GM19193 (cell line): Measurements from ENCODE around the gene SPNS3.

ENCODE experiments used
- POLR2A ChIP-seq: IDR thresholded peaks from 4 replicates; pipeline ENCODE4 v1.6.1; 2011; ENCODE audit not compliant: insufficient read depth, insufficient read length; ENCODE audit errors: extremely low read depth

Gene SPNS3

DNA sequence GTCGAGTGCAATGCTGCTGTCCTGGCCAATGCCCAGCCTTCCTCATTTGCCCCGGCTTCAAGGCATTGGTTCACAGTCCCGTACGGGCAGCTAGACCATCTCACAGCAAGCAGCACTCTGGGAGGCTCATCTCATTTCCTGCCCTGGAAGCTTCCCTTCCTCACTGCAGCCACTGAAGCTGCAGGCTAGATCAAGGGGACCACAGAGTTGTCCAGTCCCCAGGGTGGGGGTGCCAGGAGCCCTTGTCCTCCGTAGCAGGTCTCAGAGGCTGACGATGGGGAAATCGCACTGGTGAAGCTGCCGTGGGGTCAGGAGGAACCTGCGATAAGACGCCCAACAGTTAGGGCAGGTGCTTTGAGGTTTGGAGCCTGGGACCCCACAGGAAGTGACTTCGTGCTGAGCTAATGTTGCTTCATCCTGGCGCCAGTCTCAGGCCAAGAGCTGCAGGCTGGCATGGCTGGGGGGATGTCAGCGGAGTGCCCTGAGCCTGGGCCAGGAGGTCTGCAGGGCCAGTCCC, at the start of gene SPNS3:
Gene SPNS3 (plus strand): TSS at position 426 of the 517 bp plus-strand sequence. CDS start 28 bp downstream, at position 454.
- TF ChIP-seq POLR2A, result no peak

GRCh38 chr17:4386406-4386805, 47.3 kb upstream of the SPNS3 start:
- TF ChIP-seq POLR2A, result no peak

DNA sequence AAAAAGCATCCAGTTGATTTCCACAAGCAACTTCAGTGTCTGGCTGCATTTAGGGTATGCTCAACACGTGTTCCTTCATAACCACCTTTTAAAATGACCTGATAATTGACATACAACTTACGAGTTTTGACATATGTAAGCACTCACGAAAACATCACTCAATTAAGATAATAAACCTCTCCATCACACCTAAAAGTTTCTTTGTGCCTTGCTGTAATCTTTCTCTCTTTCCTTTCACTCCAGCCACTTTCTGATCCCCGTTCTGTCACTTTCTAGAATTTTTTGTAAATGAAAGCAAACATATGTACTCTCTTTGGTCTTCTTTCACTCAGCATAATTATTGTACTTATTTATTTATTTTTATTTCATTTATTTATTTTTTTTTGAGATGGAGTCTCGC, 46.6 kb upstream of the SPNS3 start:
- TF ChIP-seq POLR2A, result no peak

DNA sequence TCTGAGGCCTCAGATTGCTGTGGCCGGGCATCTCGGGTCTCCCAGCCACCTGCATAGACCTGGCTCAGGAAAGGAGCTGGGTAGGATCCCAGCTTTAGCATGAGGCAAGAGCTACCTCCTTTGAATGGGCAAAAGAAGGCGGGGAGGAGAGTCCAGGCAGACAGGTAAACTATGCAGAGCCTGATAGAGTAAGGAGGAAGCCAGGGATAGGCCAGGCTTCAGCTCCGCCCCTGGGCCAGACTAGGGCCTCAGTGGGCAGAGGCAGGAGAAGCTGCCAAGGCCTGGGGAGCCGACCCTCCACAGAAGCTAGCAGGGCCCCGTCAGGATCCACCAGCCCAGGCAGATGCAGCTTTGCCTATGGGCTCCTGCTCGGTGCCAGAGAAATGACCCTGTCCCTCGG, 44.7 kb upstream of the SPNS3 start:
- TF ChIP-seq POLR2A, result no peak

GRCh38 chr17:4393806-4394205, 39.9 kb upstream of the SPNS3 start:
- TF ChIP-seq POLR2A, result no peak

- TF ChIP-seq POLR2A, result no peak
Measured at GRCh38 chr17:4394208-4395110, 39.3 kb upstream of the SPNS3 start.

GRCh38 chr17:4395111-4395478, 38.6 kb upstream of the SPNS3 start:
- no peak for TF ChIP-seq POLR2A

GRCh38 chr17:4397840-4398239, 35.9 kb upstream of the SPNS3 start:
- TF ChIP-seq POLR2A, result no peak

- no peak for TF ChIP-seq POLR2A
Measured at GRCh38 chr17:4405038-4405669, 28.6 kb upstream of the SPNS3 start.

DNA sequence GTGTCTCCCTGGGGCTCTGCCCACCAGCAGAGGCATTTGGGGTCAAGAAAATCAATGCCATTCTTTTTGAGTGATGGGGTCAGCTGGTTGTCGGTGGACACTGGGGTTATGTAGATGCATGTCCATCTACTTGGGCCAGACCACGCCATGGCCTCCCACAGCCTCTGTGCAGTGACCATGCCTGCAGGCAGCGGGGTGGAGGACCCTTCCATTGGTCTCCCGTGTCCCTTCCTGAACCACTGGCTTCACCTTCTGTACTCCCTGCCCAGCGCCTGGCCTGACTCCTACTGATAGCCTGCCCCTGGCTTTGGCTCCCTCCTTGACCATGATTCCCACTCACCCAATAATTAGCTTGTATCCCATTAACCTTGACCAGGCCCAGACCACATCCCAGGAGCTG, 28.0 kb upstream of the SPNS3 start:
- no peak for TF ChIP-seq POLR2A

GRCh38 chr17:4406386-4406785, 27.4 kb upstream of the SPNS3 start:
- TF ChIP-seq POLR2A, result no peak

DNA sequence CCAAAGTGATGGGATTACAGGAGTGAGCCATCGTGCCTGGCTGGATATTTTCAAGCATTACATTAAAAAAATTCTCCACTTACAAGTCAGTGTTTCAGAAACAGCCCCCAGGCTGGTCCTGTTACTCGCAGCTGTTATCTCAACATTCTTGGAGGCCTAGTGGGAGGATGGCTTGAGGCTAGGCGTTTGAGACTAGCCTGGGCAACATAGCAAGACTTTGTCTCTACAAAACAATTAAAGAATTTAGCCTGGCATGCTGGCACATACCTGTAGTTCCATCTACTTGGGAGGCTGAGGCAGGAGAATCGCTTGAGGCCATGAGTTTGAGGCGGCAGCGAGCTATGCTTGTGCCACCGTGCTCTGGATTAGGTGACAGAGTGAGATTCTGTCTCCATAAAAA, 26.5 kb upstream of the SPNS3 start:
- TF ChIP-seq POLR2A, result no peak

DNA sequence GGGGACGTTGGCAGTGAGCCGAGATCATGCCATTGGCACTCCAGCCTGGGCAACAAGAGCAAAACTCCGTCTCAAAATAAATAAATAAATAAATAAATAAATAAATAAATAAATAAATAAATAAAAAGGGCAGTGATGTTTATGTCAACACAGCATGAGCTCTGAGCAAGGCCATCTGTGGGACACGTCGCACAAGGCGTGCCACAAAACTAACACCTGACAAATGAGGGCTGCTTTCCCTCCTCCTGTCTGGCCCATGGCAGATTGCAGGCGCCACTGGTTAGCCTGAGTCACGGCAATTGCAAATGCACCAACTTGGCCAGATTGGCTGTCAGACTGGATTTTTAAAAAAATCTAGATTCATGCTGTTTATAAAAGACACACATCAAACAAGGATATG, 25.9 kb upstream of the SPNS3 start:
- TF ChIP-seq POLR2A, result no peak

DNA sequence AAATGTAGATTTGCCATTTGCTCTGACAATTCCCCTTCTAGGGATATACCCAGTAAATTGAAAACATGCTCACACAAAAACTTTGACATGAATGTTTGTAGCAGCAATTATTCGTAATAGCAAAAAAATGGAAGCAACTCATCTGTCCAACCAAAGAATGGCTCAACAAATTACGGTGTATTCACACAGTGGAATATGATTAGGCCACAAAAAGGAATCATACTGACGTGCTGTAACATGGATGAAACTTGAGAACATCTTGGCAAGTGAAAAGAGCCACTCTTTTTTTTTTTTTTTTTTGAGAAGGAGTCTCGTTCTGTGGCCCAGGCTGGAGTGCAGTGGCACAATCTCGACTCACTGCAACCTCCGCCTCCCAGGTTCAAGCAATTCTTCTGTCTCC, 24.1 kb upstream of the SPNS3 start:
- no peak for TF ChIP-seq POLR2A

GRCh38 chr17:4411201-4411600, 22.5 kb upstream of the SPNS3 start:
- no peak for TF ChIP-seq POLR2A

GRCh38 chr17:4412933-4413831, 20.6 kb upstream of the SPNS3 start:
- TF ChIP-seq POLR2A, result no peak

GRCh38 chr17:4417129-4417667, 16.5 kb upstream of the SPNS3 start:
- no peak for TF ChIP-seq POLR2A
